Head of caudate nucleus (tissue), 42 donors: ENCODE measurements around the gene MRPL2.

Source experiments
- DNase-seq, 42 donors: peaks; one replicate each; pipeline versions ENCODE4 v3.0.0 to v3.0.0-alpha.2; 2020 to 2021; ENCODE audit warnings: mixed read lengths in 7 of 42
- intact Hi-C: fragments of 100-400 bp; cut with DNase I; formaldehyde crosslinking; loops from one replicate; pipeline ENCODE4 v1.15.0; 2022

MRPL2 gene

GRCh38 chr6:43059168-43060033, at the start of gene MRPL2, which contains the start of gene KLC4:
Gene MRPL2 (minus strand): TSS chr6:43059434. CDS start chr6:43059381, 53 bp downstream.
Gene KLC4 (plus strand): TSS chr6:43059631. CDS start chr6:43061336, 1,705 bp downstream.
- intact Hi-C loops = loop anchor here (2.0 to 5.0 kb wide), 2 partner anchors 47 to 123 kb away; partner anchors contain the start of genes CUL9 and MEA1
- peak; percentile 96 to 100 (median 99) for DNase-seq

- intact Hi-C loops = no loop called here
- DNase-seq = no peak
These were observed 48.3 kb upstream of the MRPL2 start for GRCh38 chr6:43107344-43108062.

- intact Hi-C loops = no loop called here
- DNase-seq = no peak
These were observed 46.4 kb upstream of the MRPL2 start for GRCh38 chr6:43105538-43106222.

- intact Hi-C loops = no loop called here
- DNase-seq = no peak
These were observed 44.1 kb upstream of the MRPL2 start for GRCh38 chr6:43103253-43103876.

GRCh38 chr6:43101497-43101896, 42.3 kb upstream of the MRPL2 start:
- intact Hi-C loops = no loop called here
- DNase-seq = no peak

GRCh38 chr6:43097502-43097901, 38.3 kb upstream of the MRPL2 start:
- intact Hi-C loops = no loop called here

GRCh38 chr6:43097098-43097489, 37.9 kb upstream of the MRPL2 start:
- no peak for DNase-seq
- intact Hi-C loops = no loop called here

More at GRCh38 chr6:43097502-43097901, 38.3 kb upstream of the MRPL2 start:
- no peak for DNase-seq

- intact Hi-C loops = no loop called here
- peak in 6 of 42 donors; percentile 7 to 47 (median 20) for DNase-seq
These were observed 37.3 kb upstream of the MRPL2 start for GRCh38 chr6:43096451-43097097.

- intact Hi-C loops = no loop called here
- no peak for DNase-seq
These were observed 36.7 kb upstream of the MRPL2 start for GRCh38 chr6:43095939-43096338.

- DNase-seq = peak in 3 of 42 donors; percentile 15 to 31 (median 24)
These were observed 34.4 kb upstream of the MRPL2 start for GRCh38 chr6:43093436-43094289.

GRCh38 chr6:43092635-43093034, 33.4 kb upstream of the MRPL2 start:
- intact Hi-C loops = no loop called here
- DNase-seq = no peak

More at GRCh38 chr6:43093436-43094289, 34.4 kb upstream of the MRPL2 start:
- intact Hi-C loops = no loop called here

- no peak for DNase-seq
- intact Hi-C loops = no loop called here
These were observed 32.3 kb upstream of the MRPL2 start for GRCh38 chr6:43091436-43091991.

- no peak for DNase-seq
- intact Hi-C loops = no loop called here
These were observed 31.8 kb upstream of the MRPL2 start for GRCh38 chr6:43091020-43091419.

GRCh38 chr6:43090559-43090956, 31.3 kb upstream of the MRPL2 start:
- intact Hi-C loops = no loop called here
- DNase-seq = no peak

GRCh38 chr6:43089874-43090558, 30.8 kb upstream of the MRPL2 start:
- DNase-seq = no peak
- intact Hi-C loops = no loop called here

GRCh38 chr6:43089467-43089866, 30.2 kb upstream of the MRPL2 start:
- no peak for DNase-seq
- intact Hi-C loops = no loop called here

- no peak for DNase-seq
- intact Hi-C loops = no loop called here
These were observed 29.4 kb upstream of the MRPL2 start for GRCh38 chr6:43088654-43089056.
